ENCODE results near the gene PTPN11. TPM values are rescaled to one million over a fixed set of nuclear protein-coding genes. Genes with fewer than 3 reads are reported as not detected.

PTPN11 gene
- total RNA-seq, 1 donor from 2014 or later, result 77.3 TPM

GRCh38 chr12:112549031-112549430 is 130.3 kb downstream of the PTPN11 start:
- DNase-seq (ENCODE audit: low spot score, unreplicated experiment), result no peak
- Mint-ChIP-seq H3K4me1 (ENCODE audit: low read depth) (no peaks in the 10 kb centered on the region), H3K4me3 (ENCODE audit: low read depth) (no peak overlapping the region), H3K36me3 (ENCODE audit: insufficient read depth) (no peaks in the 10 kb centered on the region), H3K27ac (no peak overlapping the region), H3K9me3 (ENCODE audit: low read depth) (no peaks in the 10 kb centered on the region), H3K27me3 (peaks cover 11% of the 10 kb centered on the region)
- no peak for TF ChIP-seq CTCF (IDR thresholded peaks at IDR 0.05; ENCODE audit: unreplicated experiment)

DNA sequence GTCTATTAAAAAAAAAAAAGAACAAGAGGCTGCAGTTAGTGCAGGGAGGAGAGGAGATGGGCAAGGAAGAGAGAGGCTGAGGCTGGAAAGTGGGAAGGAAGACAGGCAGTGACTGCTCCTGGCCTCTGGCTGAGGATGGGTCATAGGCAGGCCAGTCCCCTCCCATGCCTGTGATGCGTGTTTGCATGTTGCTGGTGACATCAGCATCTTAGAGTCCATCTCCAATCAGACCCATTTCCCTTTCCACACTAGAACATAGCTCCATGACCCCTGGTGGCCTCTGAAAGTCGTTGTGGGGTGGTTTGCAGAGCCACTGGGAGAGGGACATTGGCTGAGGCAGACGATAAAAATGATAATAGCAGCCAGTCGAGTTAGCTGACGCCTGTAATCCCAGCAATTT is 132.9 kb downstream of the PTPN11 start:
- Mint-ChIP-seq H3K9me3 (ENCODE audit: low read depth) (no peaks in the 10 kb centered on the region), H3K4me1 (ENCODE audit: low read depth) (no peaks in the 10 kb centered on the region), H3K27me3 (peaks cover 24% of the 10 kb centered on the region), H3K4me3 (ENCODE audit: low read depth) (no peak overlapping the region), H3K36me3 (ENCODE audit: insufficient read depth) (no peaks in the 10 kb centered on the region), H3K27ac (no peak overlapping the region)
- no peak for TF ChIP-seq CTCF (IDR thresholded peaks at IDR 0.05; ENCODE audit: unreplicated experiment)
- no peak for DNase-seq (ENCODE audit: low spot score, unreplicated experiment)

- Mint-ChIP-seq H3K36me3 (ENCODE audit: insufficient read depth) (no peaks in the 10 kb centered on the region), H3K4me3 (ENCODE audit: low read depth) (no peak overlapping the region), H3K9me3 (ENCODE audit: low read depth) (no peaks in the 10 kb centered on the region), H3K27ac (no peak overlapping the region), H3K4me1 (ENCODE audit: low read depth) (no peaks in the 10 kb centered on the region), H3K27me3 (peaks cover 21% of the 10 kb centered on the region)
- peak; percentile 12 for TF ChIP-seq CTCF (IDR thresholded peaks at IDR 0.05; ENCODE audit: unreplicated experiment)
- no peak for DNase-seq (ENCODE audit: low spot score, unreplicated experiment)
Observed at GRCh38 chr12:112555621-112556233, 137.0 kb downstream of the PTPN11 start.

DNA sequence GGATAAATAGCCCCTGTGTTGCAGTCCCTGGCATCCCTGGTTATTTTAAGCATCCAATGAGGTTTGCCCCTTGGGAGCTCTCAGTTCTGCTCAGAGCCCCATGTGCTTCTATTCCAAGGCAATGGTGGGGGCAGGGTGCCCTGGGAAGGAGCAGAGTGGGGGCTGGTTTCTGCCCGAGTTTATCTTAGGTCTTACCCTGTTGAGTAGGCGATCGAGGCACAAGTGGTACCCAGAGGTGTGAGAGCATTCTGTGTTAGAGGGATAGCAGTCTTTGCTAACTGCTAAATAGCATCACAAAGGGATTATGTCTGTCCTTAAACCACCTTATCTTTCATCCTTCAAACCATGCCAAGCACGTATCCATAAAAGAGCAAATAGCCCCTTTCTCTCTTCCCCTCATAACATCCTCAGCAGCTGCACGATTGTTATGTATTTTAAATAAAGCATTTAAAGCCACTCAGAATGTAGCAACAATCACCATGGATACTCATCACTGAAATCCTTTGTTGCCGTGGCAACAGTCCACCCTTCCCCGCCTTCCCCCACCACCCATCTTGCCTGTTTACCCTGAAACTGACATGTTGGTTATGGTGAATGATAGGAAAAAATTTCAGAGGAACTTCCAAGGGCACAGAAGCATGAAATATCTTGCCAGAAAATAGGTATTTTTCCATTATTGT is 139.3 kb downstream of the PTPN11 start:
- H3K4me3 Mint-ChIP-seq (ENCODE audit: low read depth), result no peak overlapping the region
- H3K9me3 Mint-ChIP-seq (ENCODE audit: low read depth), result no peaks in the 10 kb centered on the region
- no peak overlapping the region for H3K27ac Mint-ChIP-seq
- H3K27me3 Mint-ChIP-seq, result peaks cover 21% of the 10 kb centered on the region
- H3K4me1 Mint-ChIP-seq (ENCODE audit: low read depth), result no peaks in the 10 kb centered on the region
- H3K36me3 Mint-ChIP-seq (ENCODE audit: insufficient read depth), result no peaks in the 10 kb centered on the region
- DNase-seq (ENCODE audit: low spot score, unreplicated experiment), result no peak
- no peak for TF ChIP-seq CTCF (IDR thresholded peaks at IDR 0.05; ENCODE audit: unreplicated experiment)

Other genes with a start within 250 kb of the PTPN11 start
- 86.7 and 88.8 TPM in 2 replicates for gene HECTD4, start 36.5 kb upstream of the PTPN11 start, total RNA-seq
- gene RPL6, start 9.3 kb upstream of the PTPN11 start, total RNA-seq, result 1,626 and 1,651 TPM in 2 replicates